HEK293 (cell line): ENCODE data around the gene OPCML.

ENCODE experiments used
- CTCF ChIA-PET: fragments of 350-600 bp; formaldehyde crosslinking; extraction: SDS; loops from one replicate; lab custom pipeline; 2021; ENCODE audit warnings: antibody characterized with exemption; lab: Yijun Ruan, JAX
- POLR2A ChIA-PET: fragments of 300-600 bp; formaldehyde crosslinking; extraction: SDS; loops from one replicate; lab custom pipeline; 2020; ENCODE audit warnings: antibody characterized with exemption, inconsistent platforms; lab: Yijun Ruan, JAX
- H3K27ac ChIP-seq: fragments of 200-500 bp; sonication (Bioruptor generic); 2 replicates; pipeline ENCODE4 v1.5.1; 2014; ENCODE audit warnings: low read depth, low read length, control low read depth, inconsistent platforms; ENCODE audit errors: extremely low read depth
- H3K36me3 ChIP-seq, 2 experiments: fragments of 200-500 bp in 1 of 2; sonication (Bioruptor generic) in 1 of 2; 1 replicate in 1 of 2; 2 replicates in 1 of 2; pipeline ENCODE4 v1.5.1; 2014 to 2017; ENCODE audit warnings: inconsistent platforms in 2 of 2, low read length in 2 of 2; ENCODE audit not compliant: control insufficient read depth in 2 of 2, insufficient read depth in 1 of 2
- H3K4me1 ChIP-seq: fragments of 200-500 bp; sonication (Bioruptor generic); 2 replicates; pipeline ENCODE4 v1.5.1; 2014; ENCODE audit warnings: mild to moderate bottlenecking, low read length, inconsistent platforms; ENCODE audit not compliant: control insufficient read depth, insufficient read depth
- H3K4me3 ChIP-seq: 2 replicates; pipeline ENCODE4 v1.5.1; 2011; ENCODE audit warnings: low read depth, mild to moderate bottlenecking, control low read depth, low read length, moderate library complexity
- H3K9me3 ChIP-seq: fragments of 200-500 bp; sonication (Bioruptor generic); 2 replicates; pipeline ENCODE4 v1.5.1; 2014; ENCODE audit warnings: low read depth, low read length, inconsistent platforms; ENCODE audit not compliant: control insufficient read depth, insufficient read depth
- GFI1B ChIP-seq: fragments of 450-650 bp; formaldehyde crosslinking; IDR thresholded peaks from 2 replicates; pipeline ENCODE4 v1.5.1; 2016; ENCODE audit warnings: missing biosample characterization, missing genetic modification characterization
- HOXD13 ChIP-seq: sonication (generic); formaldehyde crosslinking; IDR thresholded peaks from 2 replicates; pipeline ENCODE4 v1.8.0; 2022; ENCODE audit warnings: missing genetic modification reagents, borderline replicate concordance
- INSM2 ChIP-seq: fragments of 450-650 bp; formaldehyde crosslinking; IDR thresholded peaks from 2 replicates; pipeline ENCODE4 v1.5.1; 2016; ENCODE audit warnings: missing biosample characterization, missing genetic modification characterization
- MEIS1 ChIP-seq: sonication (generic); formaldehyde crosslinking; IDR thresholded peaks from 2 replicates; pipeline ENCODE4 v1.8.1; 2022; ENCODE audit warnings: missing genetic modification reagents, mild to moderate bottlenecking, borderline replicate concordance
- MYNN ChIP-seq: fragments of 450-650 bp; formaldehyde crosslinking; IDR thresholded peaks from 2 replicates; pipeline ENCODE4 v1.5.1; 2016; ENCODE audit warnings: missing biosample characterization, missing genetic modification characterization, borderline replicate concordance
- RBAK ChIP-seq: fragments of 450-650 bp; formaldehyde crosslinking; IDR thresholded peaks from 2 replicates; pipeline ENCODE4 v1.5.1; 2016; ENCODE audit warnings: missing biosample characterization, missing genetic modification characterization
- SP3 ChIP-seq: fragments of 450-650 bp; formaldehyde crosslinking; IDR thresholded peaks from 2 replicates; pipeline ENCODE4 v1.5.1; 2016; ENCODE audit warnings: missing biosample characterization, missing genetic modification characterization
- ZBTB21 ChIP-seq: fragments of 450-650 bp; formaldehyde crosslinking; IDR thresholded peaks from 2 replicates; pipeline ENCODE4 v1.5.1; 2017; ENCODE audit warnings: missing biosample characterization, missing genetic modification characterization
- ZNF514 ChIP-seq: fragments of 450-650 bp; formaldehyde crosslinking; IDR thresholded peaks from 2 replicates; pipeline ENCODE4 v1.5.1; 2016; ENCODE audit warnings: missing biosample characterization, missing genetic modification characterization
- ZNF518A ChIP-seq: fragments of 450-650 bp; formaldehyde crosslinking; conservative IDR thresholded peaks from 2 replicates; pipeline ENCODE4 v1.5.1; 2016; ENCODE audit warnings: low read depth, missing biosample characterization, missing genetic modification characterization
- ZNF621 ChIP-seq: fragments of 450-650 bp; formaldehyde crosslinking; IDR thresholded peaks from 2 replicates; pipeline ENCODE4 v1.5.1; 2017; ENCODE audit warnings: missing biosample characterization, missing genetic modification characterization
- ZNF654 ChIP-seq: fragments of 450-650 bp; formaldehyde crosslinking; IDR thresholded peaks from 2 replicates; pipeline ENCODE4 v1.5.1; 2016; ENCODE audit warnings: low read depth, missing biosample characterization, missing genetic modification characterization
- ZNF704 ChIP-seq: fragments of 450-650 bp; formaldehyde crosslinking; IDR thresholded peaks from 2 replicates; pipeline ENCODE4 v1.5.1; 2016; ENCODE audit warnings: missing biosample characterization, missing genetic modification characterization
- ZNF76 ChIP-seq: fragments of 450-650 bp; formaldehyde crosslinking; IDR thresholded peaks from 2 replicates; pipeline ENCODE4; 2016; ENCODE audit warnings: low read depth, missing biosample characterization, missing genetic modification characterization, borderline replicate concordance
- TF ChIP-seq, protein P1 (sequence below): fragments of 450-650 bp; formaldehyde crosslinking; IDR thresholded peaks from 2 replicates; pipeline ENCODE4; 2016; ENCODE audit warnings: missing biosample characterization, missing genetic modification characterization
- TF ChIP-seq, protein P2 (sequence below): sonication (generic); formaldehyde crosslinking; IDR thresholded peaks from 2 replicates; pipeline ENCODE4 v1.8.1; 2022; ENCODE audit warnings: mild to moderate bottlenecking, moderate library complexity, missing genetic modification reagents
- TF ChIP-seq, protein P3 (sequence below): fragments of 450-650 bp; formaldehyde crosslinking; IDR thresholded peaks from 2 replicates; pipeline ENCODE4 v1.5.1; 2016; ENCODE audit warnings: missing biosample characterization, missing genetic modification characterization
- TF ChIP-seq, protein P4 (sequence below): fragments of 450-650 bp; formaldehyde crosslinking; IDR thresholded peaks from 2 replicates; pipeline ENCODE4 v1.5.1; 2016; ENCODE audit warnings: missing biosample characterization, missing genetic modification characterization

Gene OPCML

DNA sequence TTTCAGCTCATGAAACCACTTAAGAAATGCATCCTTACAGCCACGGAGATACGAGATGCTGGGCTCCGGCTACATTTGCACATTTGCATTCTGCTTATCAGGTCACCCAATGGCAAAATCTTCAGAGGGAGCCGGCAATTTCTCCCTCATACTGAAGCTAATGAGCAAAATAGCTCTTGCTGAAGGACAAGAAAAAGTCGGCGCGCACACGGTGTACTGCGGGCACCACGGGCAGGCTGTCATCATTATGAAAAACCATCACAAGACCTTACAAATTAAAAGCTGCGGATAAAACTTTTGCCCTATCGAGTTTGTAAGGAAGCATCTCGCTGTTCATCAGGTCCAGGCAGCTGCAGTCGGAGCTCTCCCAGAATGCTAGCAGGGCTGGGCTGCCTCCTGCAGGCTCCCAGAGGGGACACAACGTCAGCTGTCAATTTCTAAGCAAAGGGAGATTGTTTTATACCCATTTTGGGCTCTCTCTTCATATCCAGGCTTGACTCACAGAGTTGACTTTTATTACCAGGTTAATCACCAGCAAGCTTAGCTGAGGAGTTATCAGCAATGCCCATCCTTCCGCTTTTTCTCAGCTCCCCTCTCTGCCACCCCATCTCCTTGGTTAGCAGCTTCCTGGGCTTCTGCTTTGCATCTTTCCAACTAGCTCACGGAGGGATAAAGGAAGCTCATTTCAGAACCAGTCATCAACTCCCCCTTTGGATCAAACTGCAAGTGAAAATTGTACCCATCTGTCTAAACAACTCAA lies 375.1 kb downstream of the OPCML start:
- Histone ChIP-seq H3K4me1 (no peaks in the 10 kb centered on the region), H3K9me3 (no peaks in the 10 kb centered on the region), H3K36me3 (no peaks in the 10 kb centered on the region), H3K4me3 (no peak overlapping the region), H3K27ac (no peak overlapping the region)
- TF ChIP-seq ZNF704 (tag by site-specific recombination): no peak
- no peak for TF ChIP-seq ZNF654 (tag by site-specific recombination)
- TF ChIP-seq, protein P1, sequence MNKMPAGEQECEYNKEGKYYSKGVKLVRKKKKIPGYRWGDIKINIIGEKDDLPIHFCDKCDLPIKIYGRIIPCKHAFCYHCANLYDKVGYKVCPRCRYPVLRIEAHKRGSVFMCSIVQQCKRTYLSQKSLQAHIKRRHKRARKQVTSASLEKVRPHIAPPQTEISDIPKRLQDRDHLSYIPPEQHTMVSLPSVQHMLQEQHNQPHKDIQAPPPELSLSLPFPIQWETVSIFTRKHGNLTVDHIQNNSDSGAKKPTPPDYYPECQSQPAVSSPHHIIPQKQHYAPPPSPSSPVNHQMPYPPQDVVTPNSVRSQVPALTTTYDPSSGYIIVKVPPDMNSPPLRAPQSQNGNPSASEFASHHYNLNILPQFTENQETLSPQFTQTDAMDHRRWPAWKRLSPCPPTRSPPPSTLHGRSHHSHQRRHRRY (tag by site-specific recombination): no peak
- TF ChIP-seq GFI1B: no peak
- TF ChIP-seq HOXD13 (CRISPR knock-in tag): no peak
- no peak for TF ChIP-seq MEIS1 (CRISPR knock-in tag)
- TF ChIP-seq ZNF518A (tag by site-specific recombination): no peak
- TF ChIP-seq INSM2 (tag by site-specific recombination): no peak
- TF ChIP-seq ZNF76 (tag by site-specific recombination): no peak
- TF ChIP-seq MYNN (tag by site-specific recombination): no peak
- TF ChIP-seq, protein P2, sequence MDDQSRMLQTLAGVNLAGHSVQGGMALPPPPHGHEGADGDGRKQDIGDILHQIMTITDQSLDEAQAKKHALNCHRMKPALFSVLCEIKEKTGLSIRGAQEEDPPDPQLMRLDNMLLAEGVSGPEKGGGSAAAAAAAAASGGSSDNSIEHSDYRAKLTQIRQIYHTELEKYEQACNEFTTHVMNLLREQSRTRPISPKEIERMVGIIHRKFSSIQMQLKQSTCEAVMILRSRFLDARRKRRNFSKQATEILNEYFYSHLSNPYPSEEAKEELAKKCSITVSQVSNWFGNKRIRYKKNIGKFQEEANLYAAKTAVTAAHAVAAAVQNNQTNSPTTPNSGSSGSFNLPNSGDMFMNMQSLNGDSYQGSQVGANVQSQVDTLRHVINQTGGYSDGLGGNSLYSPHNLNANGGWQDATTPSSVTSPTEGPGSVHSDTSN (CRISPR knock-in tag): no peak
- TF ChIP-seq ZNF621 (tag by site-specific recombination): no peak
- TF ChIP-seq ZBTB21 (tag by site-specific recombination): no peak
- no peak for TF ChIP-seq RBAK (tag by site-specific recombination)
- TF ChIP-seq ZNF514 (tag by site-specific recombination): no peak
- TF ChIP-seq, protein P3, sequence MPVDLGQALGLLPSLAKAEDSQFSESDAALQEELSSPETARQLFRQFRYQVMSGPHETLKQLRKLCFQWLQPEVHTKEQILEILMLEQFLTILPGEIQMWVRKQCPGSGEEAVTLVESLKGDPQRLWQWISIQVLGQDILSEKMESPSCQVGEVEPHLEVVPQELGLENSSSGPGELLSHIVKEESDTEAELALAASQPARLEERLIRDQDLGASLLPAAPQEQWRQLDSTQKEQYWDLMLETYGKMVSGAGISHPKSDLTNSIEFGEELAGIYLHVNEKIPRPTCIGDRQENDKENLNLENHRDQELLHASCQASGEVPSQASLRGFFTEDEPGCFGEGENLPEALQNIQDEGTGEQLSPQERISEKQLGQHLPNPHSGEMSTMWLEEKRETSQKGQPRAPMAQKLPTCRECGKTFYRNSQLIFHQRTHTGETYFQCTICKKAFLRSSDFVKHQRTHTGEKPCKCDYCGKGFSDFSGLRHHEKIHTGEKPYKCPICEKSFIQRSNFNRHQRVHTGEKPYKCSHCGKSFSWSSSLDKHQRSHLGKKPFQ (tag by site-specific recombination): no peak
- TF ChIP-seq, protein P4, sequence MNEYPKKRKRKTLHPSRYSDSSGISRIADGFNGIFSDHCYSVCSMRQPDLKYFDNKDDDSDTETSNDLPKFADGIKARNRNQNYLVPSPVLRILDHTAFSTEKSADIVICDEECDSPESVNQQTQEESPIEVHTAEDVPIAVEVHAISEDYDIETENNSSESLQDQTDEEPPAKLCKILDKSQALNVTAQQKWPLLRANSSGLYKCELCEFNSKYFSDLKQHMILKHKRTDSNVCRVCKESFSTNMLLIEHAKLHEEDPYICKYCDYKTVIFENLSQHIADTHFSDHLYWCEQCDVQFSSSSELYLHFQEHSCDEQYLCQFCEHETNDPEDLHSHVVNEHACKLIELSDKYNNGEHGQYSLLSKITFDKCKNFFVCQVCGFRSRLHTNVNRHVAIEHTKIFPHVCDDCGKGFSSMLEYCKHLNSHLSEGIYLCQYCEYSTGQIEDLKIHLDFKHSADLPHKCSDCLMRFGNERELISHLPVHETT (tag by site-specific recombination): no peak
- TF ChIP-seq SP3 (tag by site-specific recombination): no peak
- CTCF ChIA-PET: interaction anchor here (0.6 to 3.3 kb wide), 11 partner anchors 13 to 791 kb away, joined by 3 to 39 read pairs (median 3); no protein-coding TSS in a partner anchor
- POLR2A ChIA-PET: no interaction called here
